Calu3 (cell line): ENCODE measurements around the gene GALNT15. TPM values are rescaled to one million over a fixed set of nuclear protein-coding genes. Genes with fewer than 3 reads are reported as not detected.

ENCODE experiments used
- BruUV-seq: library from RNA; stranded (reverse); fragments of 400-500 nt; replicated peaks from 2 replicates; lab custom pipeline; 2021; lab: Mats Ljungman, UMichigan
- CTCF ChIA-PET: fragments of 300-600 bp; sonication (Branson Sonifier 250); formaldehyde crosslinking; loops from one replicate; lab custom pipeline; 2022; ENCODE audit warnings: antibody characterized with exemption; lab: Charles Lee
- DNase-seq: peaks from one replicate; pipeline ENCODE4 v3.0.0; 2022
- H3K27ac Mint-ChIP-seq: one replicate; pipeline ENCODE4 v1.8.0; 2022; ENCODE audit warnings: mixed read lengths; ENCODE audit not compliant: unreplicated experiment
- H3K27me3 Mint-ChIP-seq: one replicate; pipeline ENCODE4 v1.8.0; 2022; ENCODE audit warnings: mixed read lengths; ENCODE audit not compliant: unreplicated experiment
- H3K36me3 Mint-ChIP-seq: one replicate; pipeline ENCODE4 v1.8.0; 2022; ENCODE audit warnings: mild to moderate bottlenecking, moderate library complexity, mixed read lengths; ENCODE audit not compliant: insufficient read depth, unreplicated experiment
- H3K4me1 Mint-ChIP-seq: one replicate; pipeline ENCODE4 v1.8.0; 2022; ENCODE audit warnings: mild to moderate bottlenecking, low read depth, mixed read lengths; ENCODE audit not compliant: unreplicated experiment
- H3K4me3 Mint-ChIP-seq: one replicate; pipeline ENCODE4 v1.8.0; 2022; ENCODE audit warnings: mild to moderate bottlenecking, low read depth, moderate library complexity, mixed read lengths; ENCODE audit not compliant: unreplicated experiment
- H3K9me3 Mint-ChIP-seq: one replicate; pipeline ENCODE4 v1.8.0; 2022; ENCODE audit warnings: low read depth, mixed read lengths; ENCODE audit not compliant: unreplicated experiment
- intact Hi-C: fragments of 100-400 bp; cut with micrococcal nuclease; formaldehyde crosslinking; loops from one replicate; pipeline ENCODE4 v1.10.0; 2022; ENCODE audit not compliant: unreplicated experiment
- total RNA-seq: library from RNA; stranded (reverse); gene quantifications from 2 replicates; pipeline ENCODE4 v1.2.3, GENCODE V29; 2022
- TF ChIP-seq, protein P1 (sequence below): fragments of 200-600 bp; IDR thresholded peaks from one replicate; pipeline ENCODE4 v1.8.0; 2022; ENCODE audit warnings: antibody characterized with exemption; ENCODE audit not compliant: unreplicated experiment

GALNT15 gene
- total RNA-seq, 1 experiment from 2014 or later, result not detected

DNA sequence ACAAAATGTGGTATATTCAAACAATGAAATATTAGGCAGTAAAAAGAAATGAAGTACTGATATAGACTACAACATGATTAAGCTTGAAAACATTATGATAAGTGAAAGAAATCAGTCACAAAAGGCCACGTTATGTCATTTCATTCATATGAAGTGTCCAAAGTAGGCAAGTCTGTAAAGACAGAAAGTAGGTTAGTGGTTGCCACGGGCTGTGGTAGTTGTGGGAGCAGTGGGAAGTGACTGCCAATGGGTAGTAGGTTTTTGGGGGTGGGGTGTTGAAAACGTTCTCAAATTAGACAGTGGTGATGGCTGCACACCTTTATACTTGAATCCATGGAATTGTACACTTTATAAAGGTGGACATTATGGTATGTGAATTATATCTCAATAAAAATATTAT is 12.1 kb downstream of the GALNT15 start:
- DNase-seq, result no peak
- no TSS peak for BruUV-seq
- Mint-ChIP-seq H3K4me3 (no peak overlapping the region), H3K27me3 (peaks cover 20% of the 10 kb centered on the region), H3K4me1 (no peaks in the 10 kb centered on the region), H3K36me3 (no peaks in the 10 kb centered on the region), H3K9me3 (no peaks in the 10 kb centered on the region), H3K27ac (no peak overlapping the region)
- CTCF ChIA-PET, result no interaction called here
- intact Hi-C loops, result no loop called here
- TF ChIP-seq, protein P1, sequence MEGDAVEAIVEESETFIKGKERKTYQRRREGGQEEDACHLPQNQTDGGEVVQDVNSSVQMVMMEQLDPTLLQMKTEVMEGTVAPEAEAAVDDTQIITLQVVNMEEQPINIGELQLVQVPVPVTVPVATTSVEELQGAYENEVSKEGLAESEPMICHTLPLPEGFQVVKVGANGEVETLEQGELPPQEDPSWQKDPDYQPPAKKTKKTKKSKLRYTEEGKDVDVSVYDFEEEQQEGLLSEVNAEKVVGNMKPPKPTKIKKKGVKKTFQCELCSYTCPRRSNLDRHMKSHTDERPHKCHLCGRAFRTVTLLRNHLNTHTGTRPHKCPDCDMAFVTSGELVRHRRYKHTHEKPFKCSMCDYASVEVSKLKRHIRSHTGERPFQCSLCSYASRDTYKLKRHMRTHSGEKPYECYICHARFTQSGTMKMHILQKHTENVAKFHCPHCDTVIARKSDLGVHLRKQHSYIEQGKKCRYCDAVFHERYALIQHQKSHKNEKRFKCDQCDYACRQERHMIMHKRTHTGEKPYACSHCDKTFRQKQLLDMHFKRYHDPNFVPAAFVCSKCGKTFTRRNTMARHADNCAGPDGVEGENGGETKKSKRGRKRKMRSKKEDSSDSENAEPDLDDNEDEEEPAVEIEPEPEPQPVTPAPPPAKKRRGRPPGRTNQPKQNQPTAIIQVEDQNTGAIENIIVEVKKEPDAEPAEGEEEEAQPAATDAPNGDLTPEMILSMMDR, result no peak

GRCh38 chr3:16187213-16187790 is 12.8 kb downstream of the GALNT15 start:
- Mint-ChIP-seq H3K4me3 (no peak overlapping the region), H3K9me3 (no peaks in the 10 kb centered on the region), H3K36me3 (no peaks in the 10 kb centered on the region), H3K27me3 (peaks cover 20% of the 10 kb centered on the region), H3K27ac (no peak overlapping the region), H3K4me1 (no peaks in the 10 kb centered on the region)
- intact Hi-C loops, result no loop called here
- DNase-seq, result no peak
- no TSS peak for BruUV-seq
- CTCF ChIA-PET, result no interaction called here
- TF ChIP-seq, protein P1, result no peak

- CTCF ChIA-PET, result no interaction called here
- Mint-ChIP-seq H3K36me3 (no peaks in the 10 kb centered on the region), H3K4me1 (no peaks in the 10 kb centered on the region), H3K9me3 (no peaks in the 10 kb centered on the region), H3K27ac (no peak overlapping the region), H3K27me3 (peaks cover 20% of the 10 kb centered on the region), H3K4me3 (no peak overlapping the region)
- TF ChIP-seq, protein P1, result no peak
- BruUV-seq, result no TSS peak
- intact Hi-C loops, result no loop called here
- DNase-seq, result no peak
Measured at GRCh38 chr3:16188071-16188470, 13.6 kb downstream of the GALNT15 start.

GRCh38 chr3:16189201-16189600 is 14.7 kb downstream of the GALNT15 start:
- Mint-ChIP-seq H3K4me1 (no peaks in the 10 kb centered on the region), H3K27ac (no peak overlapping the region), H3K36me3 (no peaks in the 10 kb centered on the region), H3K9me3 (no peaks in the 10 kb centered on the region), H3K4me3 (no peak overlapping the region), H3K27me3 (peaks cover 20% of the 10 kb centered on the region)
- no peak for DNase-seq
- intact Hi-C loops, result no loop called here
- TF ChIP-seq, protein P1, result no peak
- BruUV-seq, result no TSS peak
- CTCF ChIA-PET, result no interaction called here
